A673 (cell line): ENCODE results near the gene NEDD4L. TPM values are rescaled to one million over a fixed set of nuclear protein-coding genes. Genes with fewer than 3 reads are reported as not detected.

Source experiments
- BruUV-seq: library from RNA; stranded (reverse); fragments of 400-500 nt; replicated peaks from 2 replicates; lab custom pipeline; 2021; lab: Mats Ljungman, UMichigan
- CTCF ChIA-PET: fragments of 300-600 bp; sonication (Branson Sonifier 250); formaldehyde crosslinking; loops from one replicate; lab custom pipeline; 2022; ENCODE audit warnings: antibody characterized with exemption; lab: Charles Lee
- POLR2A ChIA-PET: fragments of 300-600 bp; sonication (Branson Sonifier 250); formaldehyde crosslinking; loops from one replicate; lab custom pipeline; 2022; ENCODE audit warnings: antibody characterized with exemption; ENCODE audit not compliant: low non-redundant PET; lab: Charles Lee
- DNase-seq: peaks from one replicate; pipeline ENCODE4 v3.0.0-alpha.2; 2015; ENCODE audit warnings: low spot score
- H3K27ac ChIP-seq: fragments of 200-600 bp; sonication (generic); 2 replicates; pipeline ENCODE4 v1.5.1; 2016; ENCODE audit warnings: mixed run types, low read depth, mild to moderate bottlenecking, mixed read lengths, antibody characterized with exemption, low read length; ENCODE audit not compliant: poor library complexity, severe bottlenecking
- H3K27me3 ChIP-seq: fragments of 200-600 bp; sonication (generic); replicated peaks from 2 replicates; pipeline ENCODE4 v1.6.1; 2017; ENCODE audit warnings: mixed run types, low read depth, mild to moderate bottlenecking, mixed read lengths, antibody characterized with exemption, low read length; ENCODE audit not compliant: insufficient read depth, poor library complexity
- H3K36me3 ChIP-seq: fragments of 200-600 bp; sonication (generic); 2 replicates; pipeline ENCODE4 v1.6.1; 2016; ENCODE audit warnings: mixed run types, mild to moderate bottlenecking, mixed read lengths, antibody characterized with exemption, low read length; ENCODE audit not compliant: insufficient read depth, poor library complexity, severe bottlenecking
- H3K4me1 ChIP-seq: fragments of 200-600 bp; sonication (generic); 2 replicates; pipeline ENCODE4 v1.6.1; 2017; ENCODE audit warnings: mixed run types, mild to moderate bottlenecking, mixed read lengths, antibody characterized with exemption, low read length; ENCODE audit not compliant: insufficient read depth, poor library complexity, severe bottlenecking
- H3K4me3 ChIP-seq: fragments of 200-600 bp; sonication (generic); 2 replicates; pipeline ENCODE4 v1.5.1; 2016; ENCODE audit warnings: low read depth, mixed run types, mild to moderate bottlenecking, mixed read lengths, low read length; ENCODE audit not compliant: poor library complexity, severe bottlenecking
- H3K9me3 ChIP-seq: fragments of 200-600 bp; sonication (generic); 2 replicates; pipeline ENCODE4 v1.6.1; 2016; ENCODE audit warnings: mixed run types, low read depth, mild to moderate bottlenecking, mixed read lengths, antibody characterized with exemption, low read length; ENCODE audit not compliant: poor library complexity, severe bottlenecking
- EZH2 ChIP-seq: fragments of 200-600 bp; sonication (generic); IDR thresholded peaks from 2 replicates; pipeline ENCODE4 v1.6.1; 2017; ENCODE audit warnings: borderline replicate concordance, low read depth, mild to moderate bottlenecking, mixed read lengths, antibody characterized with exemption, low read length; ENCODE audit not compliant: poor library complexity, severe bottlenecking
- intact Hi-C: fragments of 100-400 bp; cut with micrococcal nuclease; formaldehyde crosslinking; loops from one replicate; pipeline ENCODE4 v1.10.0; 2022; ENCODE audit not compliant: unreplicated experiment
- total RNA-seq: library from RNA; stranded (reverse); gene quantifications from 2 replicates; pipeline ENCODE4 v1.2.3, GENCODE V29; 2021
- TF ChIP-seq, protein P1 (sequence below): fragments of 300-800, 200-600 bp; sonication (generic); conservative IDR thresholded peaks from 2 replicates; pipeline ENCODE4 v1.5.1; 2017; ENCODE audit warnings: low read depth, mild to moderate bottlenecking, antibody characterized with exemption, low read length, moderate library complexity, mixed read lengths

The NEDD4L gene
- total RNA-seq, 1 experiment from 2014 or later = 15.3 TPM

- H3K4me1 ChIP-seq = no peaks in the 10 kb centered on the region
- POLR2A ChIA-PET = interaction anchor here (0.6 kb wide), 1 partner anchor 97 kb away, joined by 3 read pairs; no protein-coding TSS in a partner anchor
- no peaks in the 10 kb centered on the region for H3K9me3 ChIP-seq
- no peak for TF ChIP-seq EZH2
- TF ChIP-seq, protein P1, sequence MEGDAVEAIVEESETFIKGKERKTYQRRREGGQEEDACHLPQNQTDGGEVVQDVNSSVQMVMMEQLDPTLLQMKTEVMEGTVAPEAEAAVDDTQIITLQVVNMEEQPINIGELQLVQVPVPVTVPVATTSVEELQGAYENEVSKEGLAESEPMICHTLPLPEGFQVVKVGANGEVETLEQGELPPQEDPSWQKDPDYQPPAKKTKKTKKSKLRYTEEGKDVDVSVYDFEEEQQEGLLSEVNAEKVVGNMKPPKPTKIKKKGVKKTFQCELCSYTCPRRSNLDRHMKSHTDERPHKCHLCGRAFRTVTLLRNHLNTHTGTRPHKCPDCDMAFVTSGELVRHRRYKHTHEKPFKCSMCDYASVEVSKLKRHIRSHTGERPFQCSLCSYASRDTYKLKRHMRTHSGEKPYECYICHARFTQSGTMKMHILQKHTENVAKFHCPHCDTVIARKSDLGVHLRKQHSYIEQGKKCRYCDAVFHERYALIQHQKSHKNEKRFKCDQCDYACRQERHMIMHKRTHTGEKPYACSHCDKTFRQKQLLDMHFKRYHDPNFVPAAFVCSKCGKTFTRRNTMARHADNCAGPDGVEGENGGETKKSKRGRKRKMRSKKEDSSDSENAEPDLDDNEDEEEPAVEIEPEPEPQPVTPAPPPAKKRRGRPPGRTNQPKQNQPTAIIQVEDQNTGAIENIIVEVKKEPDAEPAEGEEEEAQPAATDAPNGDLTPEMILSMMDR = no peak
- CTCF ChIA-PET = no interaction called here
- DNase-seq = no peak
- H3K27me3 ChIP-seq = no peaks in the 10 kb centered on the region
- no peak overlapping the region for H3K27ac ChIP-seq
- BruUV-seq = no TSS peak
- intact Hi-C loops = no loop called here
- H3K4me3 ChIP-seq = no peak overlapping the region
- H3K36me3 ChIP-seq = no peaks in the 10 kb centered on the region
Measured at GRCh38 chr18:58427321-58427720, 383.3 kb downstream of the NEDD4L start.

DNA sequence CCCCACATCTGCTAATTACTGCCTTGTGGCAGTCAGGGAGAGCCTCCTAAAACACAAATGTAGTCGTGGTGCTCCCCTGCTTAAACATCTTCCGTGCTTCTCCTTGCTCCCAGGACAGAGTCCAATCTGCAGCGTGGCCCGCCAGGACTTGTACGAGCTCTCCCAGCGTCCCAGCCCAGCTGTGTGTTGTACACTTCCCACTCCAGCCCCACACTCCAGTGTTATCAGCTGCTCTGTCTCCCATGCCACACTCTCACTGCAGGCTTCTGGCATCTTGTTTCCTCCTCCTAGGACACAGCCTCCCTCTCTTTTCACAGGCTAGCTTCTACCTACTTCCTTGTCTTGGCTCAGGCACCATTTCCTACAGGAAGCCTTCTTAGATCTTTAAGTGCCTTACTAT lies 385.4 kb downstream of the NEDD4L start:
- intact Hi-C loops = no loop called here
- Histone ChIP-seq H3K27me3 (no peaks in the 10 kb centered on the region), H3K4me1 (no peaks in the 10 kb centered on the region), H3K9me3 (no peaks in the 10 kb centered on the region), H3K36me3 (no peaks in the 10 kb centered on the region), H3K4me3 (no peak overlapping the region), H3K27ac (no peak overlapping the region)
- DNase-seq = no peak
- no TSS peak for BruUV-seq
- ChIA-PET CTCF (no interaction called here), POLR2A (no interaction called here)
- TF ChIP-seq, protein P1 = no peak
- TF ChIP-seq EZH2 = no peak

GRCh38 chr18:58431215-58431614 lies 387.2 kb downstream of the NEDD4L start:
- H3K4me3 ChIP-seq = no peak overlapping the region
- ChIA-PET POLR2A (no interaction called here), CTCF (no interaction called here)
- BruUV-seq = no TSS peak
- H3K4me1 ChIP-seq = no peaks in the 10 kb centered on the region
- no peaks in the 10 kb centered on the region for H3K36me3 ChIP-seq
- H3K9me3 ChIP-seq = no peaks in the 10 kb centered on the region
- no peak for TF ChIP-seq EZH2
- TF ChIP-seq, protein P1 = no peak
- intact Hi-C loops = no loop called here
- H3K27me3 ChIP-seq = no peaks in the 10 kb centered on the region
- no peak overlapping the region for H3K27ac ChIP-seq
- no peak for DNase-seq
